Astrocyte (in vitro differentiated cells and primary cell): ENCODE measurements around the gene SOBP.

Experiments used
- EZH2 ChIP-seq: IDR thresholded peaks from 2 replicates; pipeline ENCODE4 v1.6.1; 2012; ENCODE audit warnings: mild to moderate bottlenecking, low read length, inconsistent platforms; ENCODE audit not compliant: insufficient read depth
- TF ChIP-seq, protein P1 (sequence below): IDR thresholded peaks from 2 replicates; pipeline ENCODE4 v1.5.1; 2011; ENCODE audit warnings: low read depth, mild to moderate bottlenecking, inconsistent platforms, low read length, moderate library complexity; ENCODE audit not compliant: insufficient read depth

DNA sequence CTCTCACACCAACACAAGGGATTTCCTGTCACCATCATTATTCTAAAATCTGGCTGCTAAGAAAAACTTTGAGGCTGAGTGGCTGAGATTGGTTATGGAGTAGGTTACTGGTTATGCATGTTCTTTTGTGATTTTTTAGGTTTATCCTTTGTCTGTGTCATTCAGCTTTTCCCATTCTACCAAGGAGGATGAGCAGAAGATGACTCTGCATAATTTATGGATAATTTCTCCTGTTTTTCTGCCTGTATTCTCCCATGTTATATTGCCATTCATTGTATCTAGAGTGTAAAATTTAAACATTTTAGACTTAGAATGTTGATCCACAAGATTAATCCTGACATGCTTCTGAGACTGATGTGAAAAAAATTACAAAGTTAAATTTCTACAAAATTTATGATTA, 67.8 kb downstream of the SOBP start:
- TF ChIP-seq, protein P1, sequence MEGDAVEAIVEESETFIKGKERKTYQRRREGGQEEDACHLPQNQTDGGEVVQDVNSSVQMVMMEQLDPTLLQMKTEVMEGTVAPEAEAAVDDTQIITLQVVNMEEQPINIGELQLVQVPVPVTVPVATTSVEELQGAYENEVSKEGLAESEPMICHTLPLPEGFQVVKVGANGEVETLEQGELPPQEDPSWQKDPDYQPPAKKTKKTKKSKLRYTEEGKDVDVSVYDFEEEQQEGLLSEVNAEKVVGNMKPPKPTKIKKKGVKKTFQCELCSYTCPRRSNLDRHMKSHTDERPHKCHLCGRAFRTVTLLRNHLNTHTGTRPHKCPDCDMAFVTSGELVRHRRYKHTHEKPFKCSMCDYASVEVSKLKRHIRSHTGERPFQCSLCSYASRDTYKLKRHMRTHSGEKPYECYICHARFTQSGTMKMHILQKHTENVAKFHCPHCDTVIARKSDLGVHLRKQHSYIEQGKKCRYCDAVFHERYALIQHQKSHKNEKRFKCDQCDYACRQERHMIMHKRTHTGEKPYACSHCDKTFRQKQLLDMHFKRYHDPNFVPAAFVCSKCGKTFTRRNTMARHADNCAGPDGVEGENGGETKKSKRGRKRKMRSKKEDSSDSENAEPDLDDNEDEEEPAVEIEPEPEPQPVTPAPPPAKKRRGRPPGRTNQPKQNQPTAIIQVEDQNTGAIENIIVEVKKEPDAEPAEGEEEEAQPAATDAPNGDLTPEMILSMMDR: no peak
- no peak for TF ChIP-seq EZH2
